ENCODE data around the gene PTPRO. TPM values are rescaled to one million over a fixed set of nuclear protein-coding genes. Genes with fewer than 3 reads are reported as not detected.

PTPRO gene
- total RNA-seq, 1 donor from 2014 or later = 0.24 TPM

GRCh38 chr12:15278816-15279658 lies 43.3 kb upstream of the PTPRO start:
- no peaks in the 10 kb centered on the region for H3K36me3 Mint-ChIP-seq (ENCODE audit: insufficient read depth)
- H3K27ac Mint-ChIP-seq = no peak overlapping the region
- H3K27me3 Mint-ChIP-seq = no peaks in the 10 kb centered on the region

GRCh38 chr12:15280930-15281329 lies 41.4 kb upstream of the PTPRO start:
- Mint-ChIP-seq H3K27ac (no peak overlapping the region), H3K36me3 (ENCODE audit: insufficient read depth) (no peaks in the 10 kb centered on the region), H3K4me1 (ENCODE audit: low read depth) (no peaks in the 10 kb centered on the region), H3K27me3 (peaks cover 6% of the 10 kb centered on the region), H3K9me3 (ENCODE audit: low read depth) (no peaks in the 10 kb centered on the region), H3K4me3 (ENCODE audit: low read depth) (no peak overlapping the region)
- no peak for DNase-seq (ENCODE audit: low spot score, unreplicated experiment)
- no peak for TF ChIP-seq CTCF (IDR thresholded peaks at IDR 0.05; ENCODE audit: unreplicated experiment)

More at GRCh38 chr12:15278816-15279658, 43.3 kb upstream of the PTPRO start:
- TF ChIP-seq CTCF (IDR thresholded peaks at IDR 0.05; ENCODE audit: unreplicated experiment) = no peak
- Mint-ChIP-seq H3K9me3 (ENCODE audit: low read depth) (no peaks in the 10 kb centered on the region), H3K4me3 (ENCODE audit: low read depth) (no peak overlapping the region), H3K4me1 (ENCODE audit: low read depth) (no peaks in the 10 kb centered on the region)
- DNase-seq (ENCODE audit: low spot score, unreplicated experiment) = no peak

- Mint-ChIP-seq H3K27ac (no peak overlapping the region), H3K9me3 (ENCODE audit: low read depth) (no peaks in the 10 kb centered on the region), H3K4me1 (ENCODE audit: low read depth) (peaks cover 3% of the 10 kb centered on the region), H3K27me3 (peaks cover 9% of the 10 kb centered on the region), H3K36me3 (ENCODE audit: insufficient read depth) (no peaks in the 10 kb centered on the region), H3K4me3 (ENCODE audit: low read depth) (no peak overlapping the region)
- TF ChIP-seq CTCF (IDR thresholded peaks at IDR 0.05; ENCODE audit: unreplicated experiment) = no peak
- DNase-seq (ENCODE audit: low spot score, unreplicated experiment) = no peak
These were observed 33.1 kb upstream of the PTPRO start for GRCh38 chr12:15289192-15289591.

GRCh38 chr12:15293731-15294130 lies 28.6 kb upstream of the PTPRO start:
- Mint-ChIP-seq H3K36me3 (ENCODE audit: insufficient read depth) (no peaks in the 10 kb centered on the region), H3K27ac (no peak overlapping the region)

GRCh38 chr12:15299947-15300346 lies 22.4 kb upstream of the PTPRO start:
- H3K4me1 Mint-ChIP-seq (ENCODE audit: low read depth) = no peaks in the 10 kb centered on the region

More at GRCh38 chr12:15293731-15294130, 28.6 kb upstream of the PTPRO start:
- DNase-seq (ENCODE audit: low spot score, unreplicated experiment) = no peak
- H3K4me1 Mint-ChIP-seq (ENCODE audit: low read depth) = no peaks in the 10 kb centered on the region
- H3K4me3 Mint-ChIP-seq (ENCODE audit: low read depth) = no peak overlapping the region
- TF ChIP-seq CTCF (IDR thresholded peaks at IDR 0.05; ENCODE audit: unreplicated experiment) = no peak
- H3K9me3 Mint-ChIP-seq (ENCODE audit: low read depth) = peaks cover 5% of the 10 kb centered on the region
- H3K27me3 Mint-ChIP-seq = peaks cover 3% of the 10 kb centered on the region

More at GRCh38 chr12:15299947-15300346, 22.4 kb upstream of the PTPRO start:
- no peak for TF ChIP-seq CTCF (IDR thresholded peaks at IDR 0.05; ENCODE audit: unreplicated experiment)
- H3K4me3 Mint-ChIP-seq (ENCODE audit: low read depth) = no peak overlapping the region
- DNase-seq (ENCODE audit: low spot score, unreplicated experiment) = no peak
- H3K9me3 Mint-ChIP-seq (ENCODE audit: low read depth) = peaks cover 31% of the 10 kb centered on the region
- H3K36me3 Mint-ChIP-seq (ENCODE audit: insufficient read depth) = peaks cover 2% of the 10 kb centered on the region
- H3K27ac Mint-ChIP-seq = no peak overlapping the region
- H3K27me3 Mint-ChIP-seq = no peaks in the 10 kb centered on the region

Data from progenitor cell of endocrine pancreas (in vitro differentiated cells).